ENCODE results near the gene AKAP5. TPM values are rescaled to one million over a fixed set of nuclear protein-coding genes. Genes with fewer than 3 reads are reported as not detected.

The AKAP5 gene
- total and polyA plus RNA-seq, 2 of the 13 experiments (the other 11 are each of a cell fraction or from before 2014, with no cell fraction given): 0.18 to 1.5 TPM

- TF ChIP-seq ZBTB14 (CRISPR knock-in tag; IDR thresholded peaks at IDR 0.05) (peak; percentile 90), DNMT3B (CRISPR knock-in tag; conservative IDR thresholded peaks at IDR 0.05) (no peak), ELF3 (CRISPR knock-in tag; IDR thresholded peaks at IDR 0.05) (peak; percentile 60), ZNF512B (CRISPR knock-in tag; IDR thresholded peaks at IDR 0.05; ENCODE audit: borderline replicate concordance) (no peak), SUZ12 (IDR thresholded peaks at IDR 0.05; ENCODE audit: low read depth, low read length) (no peak), ZNF724P (CRISPR knock-in tag; IDR thresholded peaks at IDR 0.05; ENCODE audit: borderline replicate concordance) (peak; percentile 67; the same call in 1 of the 2 replicates), KDM4B (CRISPR knock-in tag; IDR thresholded peaks at IDR 0.05) (0 out of 2 replicates have a peak, but pooled peaks have one; percentile 29), JUNB (CRISPR knock-in tag; IDR thresholded peaks at IDR 0.05; ENCODE audit: borderline replicate concordance) (no peak), CHD2 (IDR thresholded peaks at IDR 0.05; ENCODE audit: low read depth, low read length) (peak; percentile 95), ZNF160 (CRISPR knock-in tag; IDR thresholded peaks at IDR 0.05) (peak; percentile 37), HNF1A (IDR thresholded peaks at IDR 0.05; ENCODE audit: low read depth) (no peak), HNF1A (CRISPR knock-in tag; IDR thresholded peaks at IDR 0.05; ENCODE audit: borderline replicate concordance) (peak; percentile 35; the same call in 1 of the 2 replicates), KDM5A (IDR thresholded peaks at IDR 0.05; ENCODE audit: borderline replicate concordance, low read length) (peak; percentile 25; the same call in 1 of the 2 replicates), JARID2 (CRISPR knock-in tag; IDR thresholded peaks at IDR 0.05; ENCODE audit: insufficient replicate concordance) (peak; percentile 14), SNAPC2 (CRISPR knock-in tag; IDR thresholded peaks at IDR 0.05) (no peak), HES4 (CRISPR knock-in tag; IDR thresholded peaks at IDR 0.05; ENCODE audit: borderline replicate concordance) (no peak; the same call in 1 of the 2 replicates), ZFP36 (IDR thresholded peaks at IDR 0.05; ENCODE audit: borderline replicate concordance, low read depth, low read length, partially characterized antibody) (no peak), ZNF326 (CRISPR knock-in tag; IDR thresholded peaks at IDR 0.05; ENCODE audit: borderline replicate concordance) (no peak), ZBTB7A (CRISPR knock-in tag; IDR thresholded peaks at IDR 0.05) (peak; percentile 75), ZNF703 (CRISPR knock-in tag; IDR thresholded peaks at IDR 0.05; ENCODE audit: borderline replicate concordance) (peak; percentile 91; the same call in 1 of the 2 replicates), BORCS8-MEF2B (CRISPR knock-in tag; IDR thresholded peaks at IDR 0.05) (peak; percentile 51; the same call in 1 of the 2 replicates)
Observed at GRCh38 chr14:64503434-64504309, 38.4 kb downstream of the AKAP5 start, which contains the start of gene ZBTB25 (continued).

All from HepG2 (cell line).